Peyer's patch (tissue), 4 donors: ENCODE results near the gene SLC39A10. TPM values are rescaled to one million over a fixed set of nuclear protein-coding genes. Genes with fewer than 3 reads are reported as not detected.

Source experiments
- DNase-seq, 3 donors: peaks; one replicate each; pipeline ENCODE4 v3.0.0-alpha.2; 2017 to 2019
- H3K27ac ChIP-seq, 4 donors: fragments of 200-600 bp; sonication (generic); one replicate each; pipeline ENCODE4 v1.5.1; 2016 to 2019
- H3K27me3 ChIP-seq, 2 donors: fragments of 200-600 bp; sonication (generic); one replicate each; pipeline ENCODE4 v1.5.1; 2019
- H3K36me3 ChIP-seq, 3 donors: fragments of 200-600 bp; sonication (generic); one replicate each; pipeline ENCODE4 v1.5.1; 2016 to 2019
- H3K4me1 ChIP-seq, 4 donors: fragments of 200-600 bp; sonication (generic); one replicate each; pipeline ENCODE4 v1.5.1; 2016 to 2019
- H3K4me3 ChIP-seq, 4 donors: fragments of 200-600 bp; sonication (generic); 1 replicate in 3 of 4; 2 replicates in 1 of 4; pipeline ENCODE4 v1.5.1; 2016 to 2019; ENCODE audit warnings: mild to moderate bottlenecking in 1 of 4
- H3K9me3 ChIP-seq, 4 donors: fragments of 200-600 bp; sonication (generic); one replicate each; pipeline ENCODE4 v1.5.1; 2016 to 2019; ENCODE audit warnings: mild to moderate bottlenecking in 1 of 4
- POLR2A ChIP-seq, 2 donors: fragments of 450-650 bp; IDR thresholded peaks; one replicate each; pipeline ENCODE4 v1.5.1; 2017; ENCODE audit warnings: antibody characterized with exemption in 2 of 2, mild to moderate bottlenecking in 2 of 2, moderate library complexity in 2 of 2
- total RNA-seq, 4 donors: library from RNA; depleted of rRNA; stranded (reverse); fragments of >200 nt; gene quantifications; one replicate each; pipeline ENCODE4 v1.1.0, GENCODE V29; 2016
- TF ChIP-seq, protein P1 (sequence below), 6 experiments: fragments of 450-650 bp in 4 of 6; fragments of 200-600 bp in 2 of 6; sonication (generic) in 1 of 6; IDR thresholded peaks; one replicate each; pipeline ENCODE4 v1.5.1; 2017 to 2019; ENCODE audit warnings: antibody characterized with exemption in 6 of 6, mild to moderate bottlenecking in 3 of 6, moderate library complexity in 1 of 6

Gene SLC39A10
- total RNA-seq, 4 donors from 2014 or later: 6.0 to 30.5 (median 10.3) TPM

- no peaks in the 10 kb centered on the region for H3K27me3 ChIP-seq
- DNase-seq: no peak
- H3K4me1 ChIP-seq: no peaks in the 10 kb centered on the region
- TF ChIP-seq, protein P1, sequence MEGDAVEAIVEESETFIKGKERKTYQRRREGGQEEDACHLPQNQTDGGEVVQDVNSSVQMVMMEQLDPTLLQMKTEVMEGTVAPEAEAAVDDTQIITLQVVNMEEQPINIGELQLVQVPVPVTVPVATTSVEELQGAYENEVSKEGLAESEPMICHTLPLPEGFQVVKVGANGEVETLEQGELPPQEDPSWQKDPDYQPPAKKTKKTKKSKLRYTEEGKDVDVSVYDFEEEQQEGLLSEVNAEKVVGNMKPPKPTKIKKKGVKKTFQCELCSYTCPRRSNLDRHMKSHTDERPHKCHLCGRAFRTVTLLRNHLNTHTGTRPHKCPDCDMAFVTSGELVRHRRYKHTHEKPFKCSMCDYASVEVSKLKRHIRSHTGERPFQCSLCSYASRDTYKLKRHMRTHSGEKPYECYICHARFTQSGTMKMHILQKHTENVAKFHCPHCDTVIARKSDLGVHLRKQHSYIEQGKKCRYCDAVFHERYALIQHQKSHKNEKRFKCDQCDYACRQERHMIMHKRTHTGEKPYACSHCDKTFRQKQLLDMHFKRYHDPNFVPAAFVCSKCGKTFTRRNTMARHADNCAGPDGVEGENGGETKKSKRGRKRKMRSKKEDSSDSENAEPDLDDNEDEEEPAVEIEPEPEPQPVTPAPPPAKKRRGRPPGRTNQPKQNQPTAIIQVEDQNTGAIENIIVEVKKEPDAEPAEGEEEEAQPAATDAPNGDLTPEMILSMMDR (IDR thresholded peaks at IDR 0.05): no peak
- no peak for TF ChIP-seq POLR2A (IDR thresholded peaks at IDR 0.05)
- no peak overlapping the region for H3K4me3 ChIP-seq
- H3K9me3 ChIP-seq: no peaks in the 10 kb centered on the region
- peaks cover 0 to 5% (median 0%) of the 10 kb centered on the region in 3 donors for H3K36me3 ChIP-seq
- no peak overlapping the region for H3K27ac ChIP-seq
Observed at GRCh38 chr2:195734395-195734794, 77.4 kb downstream of the SLC39A10 start.

GRCh38 chr2:195734931-195735330 is 77.9 kb downstream of the SLC39A10 start:
- Histone ChIP-seq H3K4me1 (no peaks in the 10 kb centered on the region), H3K36me3 (peaks cover 0 to 6% (median 0%) of the 10 kb centered on the region in 3 donors), H3K9me3 (no peaks in the 10 kb centered on the region), H3K27me3 (no peaks in the 10 kb centered on the region), H3K4me3 (no peak overlapping the region), H3K27ac (no peak overlapping the region)
- no peak for DNase-seq
- TF ChIP-seq, protein P1 (IDR thresholded peaks at IDR 0.05): no peak
- no peak for TF ChIP-seq POLR2A (IDR thresholded peaks at IDR 0.05)

- Histone ChIP-seq H3K27ac (no peak overlapping the region), H3K9me3 (no peaks in the 10 kb centered on the region), H3K27me3 (no peaks in the 10 kb centered on the region), H3K4me1 (no peaks in the 10 kb centered on the region), H3K4me3 (no peak overlapping the region), H3K36me3 (peaks cover 0 to 9% (median 0%) of the 10 kb centered on the region in 3 donors)
- TF ChIP-seq POLR2A (IDR thresholded peaks at IDR 0.05): no peak
- TF ChIP-seq, protein P1 (IDR thresholded peaks at IDR 0.05): no peak
- DNase-seq: no peak
Observed at GRCh38 chr2:195735347-195735746, 78.3 kb downstream of the SLC39A10 start.

GRCh38 chr2:195737511-195738325 is 80.7 kb downstream of the SLC39A10 start:
- DNase-seq: no peak
- no peak overlapping the region for H3K27ac ChIP-seq
- no peaks in the 10 kb centered on the region for H3K9me3 ChIP-seq
- no peaks in the 10 kb centered on the region for H3K27me3 ChIP-seq
- no peak overlapping the region for H3K4me3 ChIP-seq
- TF ChIP-seq, protein P1 (IDR thresholded peaks at IDR 0.05): no peak
- TF ChIP-seq POLR2A (IDR thresholded peaks at IDR 0.05): no peak
- no peaks in the 10 kb centered on the region for H3K4me1 ChIP-seq
- H3K36me3 ChIP-seq: peaks cover 0 to 9% (median 0%) of the 10 kb centered on the region in 3 donors

DNA sequence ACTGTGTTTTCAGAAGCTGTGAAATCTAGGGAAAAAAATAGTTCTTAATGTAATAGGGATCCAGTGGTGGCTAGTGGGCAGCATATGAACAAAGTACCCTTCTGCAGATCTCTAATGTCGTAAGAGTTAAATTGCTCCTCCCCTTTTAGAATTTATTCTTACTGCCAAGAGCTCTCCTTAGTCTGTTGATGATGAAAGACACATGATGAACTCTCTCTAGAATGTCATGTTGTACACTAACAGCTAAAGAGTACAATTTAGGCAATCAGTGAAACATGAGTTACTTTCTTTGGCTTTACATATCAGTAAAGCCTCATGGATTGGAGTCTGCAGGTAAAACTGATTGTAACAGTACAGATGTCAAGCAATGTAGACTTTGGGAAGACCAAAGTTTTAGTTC is 84.2 kb downstream of the SLC39A10 start:
- Histone ChIP-seq H3K27ac (no peak overlapping the region), H3K4me3 (no peak overlapping the region), H3K27me3 (no peaks in the 10 kb centered on the region), H3K4me1 (no peaks in the 10 kb centered on the region), H3K36me3 (peaks cover 0 to 4% (median 0%) of the 10 kb centered on the region in 3 donors), H3K9me3 (no peaks in the 10 kb centered on the region)
- DNase-seq: no peak
- TF ChIP-seq POLR2A (IDR thresholded peaks at IDR 0.05): no peak
- TF ChIP-seq, protein P1 (IDR thresholded peaks at IDR 0.05): no peak
